Neural cell (in vitro differentiated cells): ENCODE measurements around the gene IRF2BPL. TPM values are rescaled to one million over a fixed set of nuclear protein-coding genes. Genes with fewer than 3 reads are reported as not detected.

Experiments used
- H2AFZ ChIP-seq: fragments of 200-600, 300-800 bp; sonication (generic), shearing (Covaris generic); 2 replicates; pipeline ENCODE4 v1.6.0; 2014; ENCODE audit warnings: low read depth, mild to moderate bottlenecking, antibody characterized with exemption, low read length, moderate library complexity
- H3F3A ChIP-seq: fragments of 200-600 bp; shearing (Covaris generic); 2 replicates; pipeline ENCODE4 v1.6.1; 2016; ENCODE audit warnings: mild to moderate bottlenecking, moderate library complexity, mixed read lengths, antibody characterized with exemption, low read length; ENCODE audit not compliant: insufficient read depth, poor library complexity, severe bottlenecking
- H3K27ac ChIP-seq: fragments of 200-600, 300-800 bp; sonication (generic), shearing (Covaris generic); 2 replicates; pipeline ENCODE4 v1.5.1; 2014; ENCODE audit warnings: mild to moderate bottlenecking, low read length, moderate library complexity
- H3K27me3 ChIP-seq: fragments of 300-800, 200-600 bp; sonication (generic), shearing (Covaris generic); 2 replicates; pipeline ENCODE4 v1.6.0; 2014; ENCODE audit warnings: mild to moderate bottlenecking, low read depth, low read length, moderate library complexity; ENCODE audit not compliant: insufficient read depth
- H3K36me3 ChIP-seq: fragments of 300-800, 200-600 bp; sonication (generic), shearing (Covaris generic); 2 replicates; pipeline ENCODE4 v1.5.1; 2014; ENCODE audit warnings: mild to moderate bottlenecking, antibody characterized with exemption, low read length, moderate library complexity; ENCODE audit not compliant: insufficient read depth
- H3K4me2 ChIP-seq: fragments of 300-800, 200-600 bp; sonication (generic), shearing (Covaris generic); 2 replicates; pipeline ENCODE4 v1.6.0; 2014; ENCODE audit warnings: mild to moderate bottlenecking, low read length
- H3K4me3 ChIP-seq: fragments of 300-800, 200-600 bp; sonication (generic), shearing (Covaris generic); 2 replicates; pipeline ENCODE4 v1.5.1; 2014; ENCODE audit warnings: mild to moderate bottlenecking, low read length, moderate library complexity
- H3K79me2 ChIP-seq: fragments of 200-600 bp; shearing (Covaris generic); replicated peaks from 2 replicates; pipeline ENCODE4 v1.6.0; 2014; ENCODE audit warnings: mild to moderate bottlenecking, low read length, moderate library complexity; ENCODE audit not compliant: insufficient read depth
- H3K9ac ChIP-seq: fragments of 300-800, 200-600 bp; sonication (generic), shearing (Covaris generic); 2 replicates; pipeline ENCODE4 v1.6.1; 2016; ENCODE audit warnings: mild to moderate bottlenecking, low read length, mixed read lengths
- H3K9me2 ChIP-seq: fragments of 200-600 bp; shearing (Covaris generic); 2 replicates; pipeline ENCODE4 v1.6.1; 2016; ENCODE audit warnings: mild to moderate bottlenecking, low read length, mixed read lengths; ENCODE audit not compliant: insufficient read depth
- H3K9me3 ChIP-seq: fragments of 200-600, 300-800 bp; sonication (generic), shearing (Covaris generic); 2 replicates; pipeline ENCODE4 v1.6.1; 2016; ENCODE audit warnings: mild to moderate bottlenecking, mixed run types, low read length, moderate library complexity, mixed read lengths
- H4K20me1 ChIP-seq: fragments of 200-600 bp; shearing (Covaris generic); 2 replicates; pipeline ENCODE4 v1.6.1; 2016; ENCODE audit warnings: mild to moderate bottlenecking, mixed run types; ENCODE audit not compliant: insufficient read depth
- CTCF ChIP-seq: fragments of 450-650 bp; IDR thresholded peaks from 2 replicates; pipeline ENCODE4 v1.5.1; 2014; ENCODE audit warnings: antibody characterized with exemption, mild to moderate bottlenecking, moderate library complexity; ENCODE audit not compliant: poor library complexity, severe bottlenecking
- EP300 ChIP-seq: fragments of 450-650 bp; conservative IDR thresholded peaks from 2 replicates; pipeline ENCODE4 v1.6.1; 2014; ENCODE audit warnings: antibody characterized with exemption, mild to moderate bottlenecking, moderate library complexity; ENCODE audit not compliant: poor library complexity, severe bottlenecking
- EZH2 ChIP-seq: fragments of 200-600, 300-800 bp; shearing (Covaris generic), sonication (generic); IDR thresholded peaks from 2 replicates; pipeline ENCODE4 v1.6.1; 2014; ENCODE audit warnings: antibody characterized with exemption, low read length, borderline replicate concordance, mild to moderate bottlenecking; ENCODE audit not compliant: insufficient read depth, poor library complexity, severe bottlenecking
- MXI1 ChIP-seq: fragments of 450-650 bp; conservative IDR thresholded peaks from 2 replicates; pipeline ENCODE4 v1.6.1; 2014; ENCODE audit warnings: antibody characterized with exemption, mild to moderate bottlenecking; ENCODE audit not compliant: poor library complexity, severe bottlenecking
- POLR2AphosphoS5 ChIP-seq: IDR thresholded peaks from 2 replicates; pipeline ENCODE4 v1.6.1; 2012
- RAD21 ChIP-seq: fragments of 450-650 bp; conservative IDR thresholded peaks from 2 replicates; pipeline ENCODE4 v1.6.1; 2014; ENCODE audit warnings: antibody characterized with exemption, mild to moderate bottlenecking, moderate library complexity
- REST ChIP-seq: IDR thresholded peaks from 2 replicates; pipeline ENCODE4 v1.6.1; 2012; ENCODE audit warnings: borderline replicate concordance
- SMC3 ChIP-seq: fragments of 450-650 bp; conservative IDR thresholded peaks from 2 replicates; pipeline ENCODE4 v1.6.1; 2014; ENCODE audit warnings: antibody characterized with exemption, mild to moderate bottlenecking, moderate library complexity; ENCODE audit not compliant: poor library complexity
- polyA plus RNA-seq: library from polyadenylated mRNA; depleted of rRNA; stranded (reverse); fragments of >200 nt; gene quantifications from 2 replicates; pipeline ENCODE4 v1.2.3, GENCODE V29; 2014

IRF2BPL gene
- polyA plus RNA-seq, 1 donor from 2014 or later = 42.9 TPM

- H3K27ac ChIP-seq = no peak overlapping the region
- H3K9ac ChIP-seq = no peak overlapping the region
- TF ChIP-seq POLR2AphosphoS5 (no peak), RAD21 (no peak), MXI1 (no peak), CTCF (no peak), EZH2 (no peak)
- no peaks in the 10 kb centered on the region for H3K27me3 ChIP-seq
- no peak overlapping the region for H2AFZ ChIP-seq
- H3K36me3 ChIP-seq = no peaks in the 10 kb centered on the region
- H3F3A ChIP-seq = no peaks in the 10 kb centered on the region
- H3K9me3 ChIP-seq = no peaks in the 10 kb centered on the region
- H3K9me2 ChIP-seq = no peaks in the 10 kb centered on the region
- H3K4me3 ChIP-seq = no peak overlapping the region
- no peaks in the 10 kb centered on the region for H3K79me2 ChIP-seq
- H3K4me2 ChIP-seq = no peak overlapping the region
- no peaks in the 10 kb centered on the region for H4K20me1 ChIP-seq
Measured at GRCh38 chr14:77055306-77055705, 26.8 kb upstream of the IRF2BPL start.

GRCh38 chr14:77053046-77053841 lies 24.7 kb upstream of the IRF2BPL start:
- no peaks in the 10 kb centered on the region for H3K9me2 ChIP-seq
- no peaks in the 10 kb centered on the region for H3K36me3 ChIP-seq
- H3K27ac ChIP-seq = no peak overlapping the region
- no peaks in the 10 kb centered on the region for H3K79me2 ChIP-seq
- no peaks in the 10 kb centered on the region for H4K20me1 ChIP-seq
- no peaks in the 10 kb centered on the region for H3K27me3 ChIP-seq
- H3K9ac ChIP-seq = no peak overlapping the region
- no peak overlapping the region for H3K4me2 ChIP-seq
- H3K9me3 ChIP-seq = no peaks in the 10 kb centered on the region
- H2AFZ ChIP-seq = no peak overlapping the region
- TF ChIP-seq RAD21 = peak; percentile 82
- peak; percentile 79 for TF ChIP-seq CTCF
- TF ChIP-seq EZH2 = no peak
- TF ChIP-seq SMC3 = peak; percentile 92
- no peak for TF ChIP-seq MXI1
- H3K4me3 ChIP-seq = no peak overlapping the region
- H3F3A ChIP-seq = no peaks in the 10 kb centered on the region

DNA sequence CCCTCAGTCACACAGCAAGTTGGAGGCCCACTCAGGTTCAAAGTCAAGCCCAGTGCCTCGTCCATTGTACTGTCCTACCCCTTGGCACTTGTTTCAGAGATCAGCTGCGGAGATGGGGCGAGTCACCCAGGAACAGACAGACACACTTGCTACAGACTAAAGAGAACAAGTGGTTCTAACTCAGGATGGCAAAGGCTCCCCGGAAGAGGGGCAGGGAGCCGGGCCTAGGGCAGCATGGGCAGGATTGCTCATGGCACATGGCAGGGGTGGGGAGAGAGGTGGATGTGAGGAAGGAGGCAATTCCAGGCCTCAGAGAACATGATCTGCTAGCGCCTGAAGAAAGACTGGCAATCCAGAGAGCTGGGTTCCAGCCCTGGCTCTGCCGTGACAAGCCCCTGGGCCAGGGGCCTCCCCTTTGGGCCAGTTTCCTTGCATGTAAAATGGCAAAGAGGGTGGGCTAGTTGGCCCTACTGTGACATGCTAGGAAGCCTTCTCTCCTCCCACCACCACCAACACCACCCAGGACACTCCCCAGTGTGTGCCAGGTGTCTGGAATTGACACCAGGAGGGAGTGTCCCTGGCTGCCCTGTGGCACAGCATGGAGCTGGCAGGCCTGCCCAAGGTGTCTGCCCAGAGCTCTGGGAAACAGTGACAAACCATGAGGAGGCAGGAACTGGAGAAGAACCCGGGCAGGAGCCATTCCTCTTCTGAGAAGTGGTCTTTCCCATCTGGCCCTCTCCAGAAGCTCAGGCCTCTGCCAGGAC lies 24.0 kb upstream of the IRF2BPL start:
- no peak overlapping the region for H3K9ac ChIP-seq
- no peak overlapping the region for H3K27ac ChIP-seq
- no peak overlapping the region for H2AFZ ChIP-seq
- no peaks in the 10 kb centered on the region for H3K9me3 ChIP-seq
- no peaks in the 10 kb centered on the region for H3F3A ChIP-seq
- no peak overlapping the region for H3K4me2 ChIP-seq
- no peaks in the 10 kb centered on the region for H3K27me3 ChIP-seq
- no peak overlapping the region for H3K4me3 ChIP-seq
- H3K36me3 ChIP-seq = no peaks in the 10 kb centered on the region
- no peaks in the 10 kb centered on the region for H4K20me1 ChIP-seq
- no peaks in the 10 kb centered on the region for H3K9me2 ChIP-seq
- H3K79me2 ChIP-seq = no peaks in the 10 kb centered on the region
- TF ChIP-seq POLR2AphosphoS5 (no peak), EZH2 (no peak), REST (no peak), SMC3 (no peak), RAD21 (no peak), EP300 (no peak), CTCF (no peak), MXI1 (no peak)
